HG03108 (cell line): ENCODE data around the gene PLEKHA6.

Source experiments
- ATAC-seq: cut with Tn5 transposase; IDR thresholded peaks from one replicate; pipeline ENCODE4 v1.9.1; 2021; ENCODE audit warnings: moderate library complexity; ENCODE audit not compliant: unreplicated experiment

PLEKHA6 gene

GRCh38 chr1:204357551-204358490 lies 1.9 kb downstream of the PLEKHA6 start:
- no peak for ATAC-seq

DNA sequence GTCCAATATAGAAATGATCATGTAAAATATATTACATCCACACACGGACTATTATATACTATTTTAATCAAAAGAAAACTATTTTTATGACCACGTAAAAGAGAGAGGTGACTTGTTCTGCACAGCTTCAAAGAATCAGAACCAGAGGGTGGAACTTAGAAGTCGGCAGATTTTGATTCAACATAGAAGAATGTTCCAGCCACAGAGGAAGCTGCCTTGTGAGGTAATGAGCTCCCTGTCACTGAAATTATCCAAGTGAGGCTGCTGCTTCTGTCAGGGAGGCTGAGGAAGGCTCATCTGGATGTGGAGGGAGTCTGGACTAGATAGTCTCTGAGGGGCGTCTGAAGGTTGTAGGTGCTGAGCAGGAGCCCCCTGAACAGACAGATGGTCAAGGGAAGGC lies 2.7 kb downstream of the PLEKHA6 start:
- no peak for ATAC-seq

DNA sequence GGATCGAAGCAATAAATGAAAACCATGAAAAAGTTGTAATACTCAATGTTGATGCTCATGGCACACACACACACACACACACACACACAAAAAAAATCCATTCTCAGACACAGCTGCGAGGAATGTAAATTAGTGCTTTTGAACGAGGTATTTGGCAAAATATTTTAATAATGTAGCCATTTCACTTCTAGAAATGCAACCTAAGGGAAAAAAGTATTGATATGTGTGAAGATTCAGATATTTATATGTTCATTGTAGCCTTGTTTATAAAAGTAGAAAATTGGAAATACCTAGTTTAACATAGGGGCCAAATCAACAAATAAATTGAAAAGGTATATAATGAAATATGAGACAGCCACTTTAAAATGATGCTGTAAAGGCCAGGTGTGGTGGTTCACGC lies 3.8 kb downstream of the PLEKHA6 start:
- ATAC-seq = no peak

DNA sequence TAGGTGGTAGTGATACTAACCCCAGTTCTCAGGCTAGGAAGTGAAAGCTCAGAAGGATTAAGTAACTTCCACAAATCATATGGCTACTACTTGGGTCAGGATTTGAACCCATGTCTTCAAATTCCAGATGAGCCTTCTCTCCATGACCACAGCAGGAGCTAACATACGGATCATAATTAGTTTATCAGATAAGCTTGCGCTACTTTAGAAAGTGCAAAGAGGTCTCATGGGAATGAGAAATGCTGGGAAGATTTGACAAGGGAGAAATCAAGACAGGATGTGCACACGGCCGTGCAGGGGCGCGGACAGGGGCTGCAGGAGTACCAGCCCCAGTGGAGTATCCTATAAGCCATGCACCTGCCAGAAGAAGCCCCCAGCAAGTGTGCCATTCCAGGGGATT lies 5.2 kb downstream of the PLEKHA6 start:
- ATAC-seq = no peak

GRCh38 chr1:204353213-204353910 lies 6.4 kb downstream of the PLEKHA6 start:
- ATAC-seq = no peak

GRCh38 chr1:204350857-204351573 lies 8.7 kb downstream of the PLEKHA6 start:
- no peak for ATAC-seq

- ATAC-seq = no peak
These were observed 9.4 kb downstream of the PLEKHA6 start for GRCh38 chr1:204350312-204350711.

DNA sequence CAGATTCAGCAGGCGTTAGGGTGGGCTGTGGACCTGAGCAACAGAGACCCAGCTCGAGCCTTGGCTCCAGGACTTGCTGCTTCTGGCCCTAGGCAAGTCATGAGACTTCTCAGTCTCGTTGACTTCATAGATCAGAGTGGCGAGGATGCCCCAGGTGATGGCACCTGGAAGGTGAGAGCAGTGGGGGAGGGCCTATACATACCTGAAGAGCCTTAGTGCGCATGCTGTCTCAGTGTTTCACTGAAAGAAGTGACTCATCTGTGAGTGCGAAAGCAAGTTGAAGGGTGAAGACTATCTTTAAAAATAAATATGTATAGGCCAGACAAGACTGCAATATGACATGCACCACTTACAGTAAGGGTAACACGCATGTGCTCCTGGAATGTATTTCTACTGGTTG lies 10.1 kb downstream of the PLEKHA6 start:
- no peak for ATAC-seq

- no peak for ATAC-seq
These were observed 11.0 kb downstream of the PLEKHA6 start for GRCh38 chr1:204348722-204349121.

DNA sequence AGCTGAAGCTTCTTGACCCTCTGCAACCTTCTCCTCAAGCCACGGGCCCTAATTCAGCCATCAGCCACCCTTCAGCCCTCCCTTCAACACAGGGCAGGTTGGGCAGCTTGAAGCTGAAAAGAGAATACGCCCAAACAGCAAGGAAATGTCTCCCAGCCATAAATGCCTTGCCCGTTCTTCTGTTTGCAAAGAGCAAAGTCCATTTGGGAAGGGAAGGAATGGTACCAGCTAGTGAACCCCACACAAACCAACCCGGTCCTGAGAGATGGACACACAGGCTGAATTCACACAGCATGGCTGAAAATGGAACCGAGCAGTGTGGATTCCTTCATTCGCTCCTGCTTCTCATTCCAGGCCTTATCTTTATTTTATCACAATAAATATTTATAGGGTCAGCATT lies 11.5 kb downstream of the PLEKHA6 start:
- ATAC-seq = no peak

DNA sequence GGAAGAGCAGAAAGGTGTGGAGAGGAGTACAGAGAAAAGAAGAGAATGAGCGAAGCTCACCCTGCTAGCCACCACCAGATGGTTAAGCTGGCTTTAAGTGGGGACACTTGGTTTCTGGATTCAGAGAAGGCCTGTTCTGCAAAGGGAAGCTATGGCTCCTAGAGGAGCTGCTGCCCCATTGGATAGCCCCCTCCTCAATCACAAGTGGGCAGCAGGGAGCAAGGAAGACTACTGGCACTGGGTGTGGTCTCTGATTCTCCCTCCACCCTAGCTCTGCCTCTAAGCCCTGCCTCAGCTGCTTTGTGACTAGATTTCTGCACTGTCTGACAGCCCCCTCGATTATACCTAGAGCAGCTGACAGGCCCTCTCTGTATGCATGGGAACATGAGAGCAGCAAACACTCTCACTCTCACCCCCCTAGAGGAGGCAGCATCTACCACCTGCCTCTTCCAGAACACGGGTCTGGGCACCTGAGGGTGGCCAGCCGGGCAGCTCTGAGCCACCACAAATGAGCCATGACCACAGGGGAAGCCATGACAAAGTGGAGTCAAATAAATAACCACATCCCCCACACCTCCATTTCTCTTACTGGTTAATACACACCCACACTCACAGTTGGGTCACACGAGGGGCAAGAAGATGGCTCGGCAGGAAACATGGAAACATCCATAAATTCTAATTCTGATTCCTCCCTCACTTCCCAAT lies 13.6 kb downstream of the PLEKHA6 start:
- no peak for ATAC-seq

DNA sequence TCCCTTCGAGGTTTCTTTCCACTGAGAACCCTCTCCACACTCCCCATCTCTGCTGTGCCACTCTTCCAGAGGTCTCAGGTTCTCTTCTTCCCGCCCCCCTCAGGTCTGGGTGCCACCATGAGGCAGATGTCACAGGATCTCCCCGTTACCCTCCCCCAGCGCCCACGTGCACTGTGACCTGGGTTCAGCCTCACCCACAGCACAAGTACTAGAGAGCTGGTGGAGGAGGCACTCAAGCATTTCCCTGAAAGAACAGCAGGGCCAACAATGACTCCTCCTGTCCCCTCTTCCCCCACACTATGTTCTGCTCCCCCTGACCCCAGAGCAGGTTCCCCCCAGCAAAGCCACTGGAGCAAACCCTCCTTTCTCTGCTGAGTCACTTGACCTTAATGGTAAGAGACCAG lies 14.3 kb downstream of the PLEKHA6 start:
- ATAC-seq = no peak

- no peak for ATAC-seq
These were observed 14.9 kb downstream of the PLEKHA6 start for GRCh38 chr1:204344665-204345355.

GRCh38 chr1:204343802-204344201 lies 15.9 kb downstream of the PLEKHA6 start:
- no peak for ATAC-seq

DNA sequence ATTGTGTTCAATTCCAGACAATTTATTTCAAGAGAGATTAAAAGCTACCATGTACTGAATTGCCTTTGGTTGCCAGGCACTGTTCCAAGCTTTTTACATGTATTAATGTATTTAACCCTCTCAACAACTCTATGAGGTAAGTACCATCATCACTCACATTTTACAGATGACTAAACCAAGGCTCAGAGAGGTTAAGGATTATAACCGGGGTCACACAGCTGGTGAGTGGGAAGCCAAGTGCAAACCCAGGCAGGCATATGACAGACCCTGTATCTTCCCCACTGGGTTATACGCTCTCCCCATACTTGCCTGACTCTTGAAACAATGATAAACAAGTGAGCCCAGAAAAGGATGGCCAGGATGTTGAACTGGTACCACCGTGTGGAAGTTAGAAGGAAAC lies 16.5 kb downstream of the PLEKHA6 start:
- ATAC-seq = no peak

DNA sequence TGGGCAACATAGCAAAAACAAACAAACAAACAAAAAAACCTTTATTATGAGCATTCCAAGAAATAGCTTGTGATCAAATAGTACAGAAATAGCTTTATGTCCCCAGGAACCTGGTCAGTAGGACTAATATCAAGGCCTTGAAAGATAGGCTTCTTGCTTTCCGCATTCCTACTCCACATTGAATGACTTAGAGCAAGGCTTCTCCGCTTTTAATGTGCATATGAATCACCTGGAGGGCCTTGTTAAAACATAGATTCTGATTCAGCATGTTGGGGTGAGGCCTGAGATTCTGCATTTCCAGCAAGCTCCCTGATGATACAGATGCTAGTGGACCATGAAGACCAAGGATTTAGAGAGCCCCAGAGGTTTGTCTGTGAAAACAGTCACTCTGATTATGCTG lies 17.4 kb downstream of the PLEKHA6 start:
- ATAC-seq = no peak

GRCh38 chr1:204341380-204341779 lies 18.3 kb downstream of the PLEKHA6 start:
- ATAC-seq = no peak

GRCh38 chr1:204340081-204340889 lies 19.4 kb downstream of the PLEKHA6 start:
- no peak for ATAC-seq

GRCh38 chr1:204339541-204339940 lies 20.2 kb downstream of the PLEKHA6 start:
- no peak for ATAC-seq

GRCh38 chr1:204338997-204339396 lies 20.7 kb downstream of the PLEKHA6 start:
- no peak for ATAC-seq
